HG02852 (cell line): Measurements from ENCODE around the gene STBD1.
"Not testable (repeated sequence)": the region's sequence is repeated elsewhere in the genome, so short reads cannot be mapped to it uniquely, and the experiment has no call there.

Experiments used
- ATAC-seq: cut with Tn5 transposase; IDR thresholded peaks from one replicate; pipeline ENCODE4 v1.9.1; 2021; ENCODE audit warnings: mild to moderate bottlenecking, moderate library complexity; ENCODE audit not compliant: unreplicated experiment

Gene STBD1

GRCh38 chr4:76282941-76283689 lies 23.4 kb upstream of the STBD1 start:
- ATAC-seq, result no peak

DNA sequence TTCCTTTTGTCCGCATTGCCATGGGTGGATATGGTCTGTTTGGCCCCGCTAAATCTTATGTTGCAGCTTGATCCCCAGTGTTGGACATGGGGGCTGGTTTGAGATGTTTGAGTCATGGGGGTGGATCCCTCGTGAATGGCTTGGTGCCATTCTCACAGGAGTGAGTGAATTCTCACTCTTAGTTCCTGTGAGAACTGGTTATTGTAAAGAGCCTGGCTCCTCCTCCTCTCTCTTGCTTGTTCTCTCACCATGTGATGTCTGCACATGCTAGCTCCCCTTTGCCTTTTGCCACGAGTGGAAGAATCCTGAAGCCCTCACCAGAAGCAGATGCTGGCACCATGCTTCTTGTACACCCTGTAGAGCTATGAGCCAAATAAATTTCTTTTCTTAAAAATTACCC lies 22.6 kb upstream of the STBD1 start:
- no peak for ATAC-seq

DNA sequence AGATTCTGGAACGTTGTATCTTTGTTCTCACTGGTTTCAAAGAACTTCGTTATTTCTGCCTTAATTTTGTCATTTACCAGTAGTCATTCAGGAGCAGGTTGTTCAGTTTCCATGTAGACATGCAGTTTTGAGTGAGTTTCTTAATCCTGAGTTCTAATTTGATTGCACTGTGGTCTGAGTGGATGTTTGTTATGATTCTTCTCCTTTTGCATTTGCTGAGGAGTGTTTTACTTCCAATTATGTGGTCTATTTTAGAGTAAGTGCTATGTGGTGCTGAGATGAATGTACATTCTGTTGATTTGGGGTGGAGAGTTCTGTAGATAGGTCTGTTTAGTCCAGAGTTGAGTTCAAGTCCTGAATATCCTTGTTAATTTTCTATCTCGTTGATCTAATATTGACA lies 18.7 kb upstream of the STBD1 start:
- ATAC-seq, result not testable (repeated sequence)

DNA sequence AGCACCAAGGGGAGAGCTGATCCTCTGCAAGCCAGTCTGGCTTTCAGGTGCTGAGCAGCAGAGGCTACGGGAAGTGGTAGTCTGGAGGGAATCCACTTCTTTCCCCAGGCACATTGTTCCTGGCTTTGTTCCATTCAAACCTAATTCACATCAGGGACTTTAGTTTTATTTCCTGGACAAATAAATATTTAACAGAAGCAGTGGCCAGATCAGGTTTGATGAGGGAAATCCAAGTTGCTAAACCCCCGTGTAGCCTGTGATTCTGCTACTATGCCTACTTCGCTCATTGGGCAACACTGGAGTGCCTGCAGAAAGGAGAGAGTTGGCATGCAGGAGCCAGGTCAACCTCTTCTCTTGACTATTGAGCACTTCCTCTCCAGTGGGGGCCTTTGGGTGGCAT lies 13.8 kb upstream of the STBD1 start:
- ATAC-seq, result no peak

GRCh38 chr4:76293772-76294171 lies 12.8 kb upstream of the STBD1 start:
- ATAC-seq, result no peak

DNA sequence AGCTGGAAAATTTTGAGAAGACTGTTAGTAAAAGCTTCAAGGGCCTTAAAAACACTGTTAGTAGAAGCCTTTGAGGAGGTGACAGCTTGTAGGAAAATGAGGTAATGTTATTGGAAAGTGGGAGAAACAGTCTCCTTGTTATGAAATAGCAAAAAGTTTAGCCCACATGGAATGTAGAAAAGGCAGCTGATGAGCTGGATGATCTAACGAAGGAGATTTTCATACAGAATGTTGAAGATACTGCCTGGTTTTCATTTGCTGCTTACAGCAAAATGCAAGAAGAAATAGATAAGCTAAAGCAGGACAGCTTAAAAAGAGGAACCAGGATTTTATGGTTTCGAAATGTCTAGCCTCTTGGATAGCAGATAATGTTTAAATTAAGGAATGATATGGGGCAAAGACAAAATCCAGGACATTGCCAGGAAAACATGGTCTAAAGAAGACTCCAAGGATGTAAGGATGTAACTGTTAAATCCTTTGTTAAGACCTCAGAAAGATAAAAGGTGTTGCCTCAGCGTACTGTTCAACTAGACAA lies 10.2 kb upstream of the STBD1 start:
- ATAC-seq, result no peak

- no peak for ATAC-seq
Measured at GRCh38 chr4:76298227-76298626, 8.3 kb upstream of the STBD1 start.

DNA sequence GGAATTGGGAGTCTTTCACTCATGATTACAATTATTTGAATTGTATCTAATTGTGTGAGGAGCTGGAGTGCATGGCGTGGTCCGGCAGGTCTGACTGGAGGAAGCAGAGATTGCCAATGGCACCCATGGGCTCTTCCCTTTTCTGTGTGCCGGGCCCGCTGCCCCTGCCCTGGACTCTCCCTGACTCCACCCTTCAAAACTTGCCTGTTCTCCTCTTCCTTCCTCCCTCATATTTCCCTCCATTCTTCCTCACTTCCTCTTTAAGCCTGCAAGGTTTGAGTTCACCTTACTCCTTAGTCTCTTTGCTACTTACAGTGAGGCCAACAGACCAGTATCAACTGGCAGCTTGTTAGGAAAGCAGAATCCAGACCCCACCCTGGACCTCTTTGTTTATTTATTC lies 6.5 kb upstream of the STBD1 start:
- no peak for ATAC-seq

DNA sequence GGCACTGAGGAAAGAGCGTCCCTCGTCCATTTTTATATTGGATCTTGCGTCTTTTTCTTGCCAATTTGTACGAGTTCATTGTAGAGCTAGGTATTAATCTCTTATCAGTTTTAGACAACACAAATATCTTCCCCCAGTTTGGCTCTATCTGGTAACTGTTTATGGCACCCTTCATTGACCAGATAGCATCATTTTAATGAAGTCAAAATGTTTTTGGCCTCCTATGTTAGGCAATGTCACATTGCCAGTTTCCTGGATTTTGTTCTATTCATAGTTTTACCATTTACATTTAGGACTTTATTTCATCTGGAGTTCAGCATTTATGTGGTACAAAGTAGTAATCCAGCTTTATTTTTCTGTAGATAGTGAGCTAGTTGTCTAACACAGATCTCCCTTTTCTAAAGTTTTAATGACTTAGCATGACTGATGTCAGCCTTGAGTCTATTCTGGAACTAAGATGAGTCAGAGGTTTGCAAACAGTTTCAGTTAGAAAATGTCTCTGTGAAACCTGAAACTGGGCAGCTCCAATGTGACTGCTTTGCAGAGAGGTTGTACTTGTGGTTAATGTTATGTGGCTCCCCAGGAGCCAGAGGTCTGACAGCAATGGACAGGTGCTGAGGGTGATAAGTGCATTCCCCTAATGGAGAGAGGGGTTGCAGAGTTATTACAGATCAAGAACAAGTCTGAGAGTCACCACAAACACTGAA lies 5.3 kb upstream of the STBD1 start:
- ATAC-seq, result peak; percentile 98

- no peak for ATAC-seq
Measured at GRCh38 chr4:76301775-76302162, 4.8 kb upstream of the STBD1 start.

DNA sequence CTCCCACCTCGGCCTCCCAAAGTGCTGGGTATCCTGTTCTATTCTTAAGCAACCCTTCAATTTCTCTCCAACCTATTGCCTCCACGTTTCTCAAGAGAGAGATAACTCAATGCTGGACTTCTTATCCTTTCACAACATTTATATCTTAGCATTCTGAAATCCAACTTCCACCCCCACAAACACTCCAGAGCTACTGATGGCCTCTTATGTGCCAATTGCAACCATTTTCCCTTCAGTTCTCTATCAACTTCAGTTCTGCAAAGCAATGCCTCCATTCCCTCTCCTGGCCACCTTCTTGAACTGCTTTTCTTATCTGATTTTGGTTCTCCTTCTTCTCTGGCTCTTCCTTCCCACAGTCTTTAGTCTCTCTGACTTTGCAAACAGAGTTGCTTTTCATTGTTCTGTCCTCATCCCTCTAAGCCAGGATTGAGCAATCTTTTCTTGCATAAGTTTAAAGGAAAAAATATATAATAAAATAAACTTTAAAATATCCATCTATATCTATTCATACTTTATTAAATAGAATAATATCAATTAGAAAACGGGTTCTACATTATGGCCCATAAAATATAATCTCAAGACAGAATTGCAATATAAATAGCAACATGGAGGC lies 3.6 kb upstream of the STBD1 start:
- ATAC-seq, result no peak

- no peak for ATAC-seq
Measured at GRCh38 chr4:76305033-76305687, 1.4 kb upstream of the STBD1 start.

DNA sequence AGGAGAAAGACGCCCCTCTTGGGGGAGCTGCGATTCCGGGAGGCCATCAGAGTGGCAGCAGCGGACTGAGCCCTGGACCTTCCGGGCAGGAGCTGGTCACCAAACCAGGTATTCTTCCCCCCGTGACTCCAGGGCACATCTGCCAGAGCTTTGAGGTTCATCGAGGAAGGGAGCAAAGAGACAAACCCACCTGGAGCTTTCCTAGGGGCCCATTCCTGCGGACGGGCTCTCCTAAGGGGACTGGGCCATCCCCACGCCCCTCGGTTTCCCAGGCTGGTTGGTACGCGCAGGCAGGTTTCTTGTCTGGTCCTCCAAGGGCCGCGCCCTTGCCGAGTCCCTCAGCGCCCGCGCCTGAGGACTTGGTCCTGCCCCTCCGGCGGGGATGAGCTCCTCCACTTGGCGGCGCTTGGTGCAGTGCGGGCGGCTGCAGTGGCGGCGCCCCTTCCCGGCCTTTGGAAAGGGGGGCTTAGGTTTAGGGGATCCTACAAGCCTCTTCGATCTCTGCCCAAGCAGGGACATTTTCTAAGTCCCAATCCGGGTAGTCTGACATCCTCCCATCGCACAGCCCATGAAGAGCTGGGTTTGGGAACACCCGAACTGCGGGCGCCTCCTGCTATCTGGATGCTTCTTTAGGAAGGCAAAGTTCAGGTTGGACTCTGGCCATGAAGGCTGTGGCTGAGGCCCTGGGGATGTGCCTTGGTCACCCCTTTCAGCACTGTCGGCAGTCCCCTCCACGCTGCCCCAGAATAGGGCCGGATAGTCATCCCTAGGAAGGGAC lies 538 bp downstream of the STBD1 start:
- no peak for ATAC-seq

DNA sequence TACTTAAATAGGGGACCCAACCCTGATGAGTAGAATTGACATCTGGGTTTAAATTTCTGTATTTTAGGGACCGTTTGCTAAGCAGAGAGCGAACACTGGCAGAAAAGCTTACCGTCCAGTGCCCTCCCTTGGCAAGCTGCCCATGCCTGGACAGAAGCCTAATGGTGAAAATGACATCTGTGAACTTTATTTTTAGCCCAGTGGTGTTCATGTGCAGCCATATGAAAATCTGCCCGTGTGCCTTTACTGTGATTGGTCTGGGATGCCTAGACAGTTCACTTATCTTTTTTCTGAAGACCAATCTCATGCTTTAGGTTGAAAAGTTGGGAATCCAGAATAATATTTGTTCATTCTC lies 1.1 kb downstream of the STBD1 start:
- ATAC-seq, result no peak

DNA sequence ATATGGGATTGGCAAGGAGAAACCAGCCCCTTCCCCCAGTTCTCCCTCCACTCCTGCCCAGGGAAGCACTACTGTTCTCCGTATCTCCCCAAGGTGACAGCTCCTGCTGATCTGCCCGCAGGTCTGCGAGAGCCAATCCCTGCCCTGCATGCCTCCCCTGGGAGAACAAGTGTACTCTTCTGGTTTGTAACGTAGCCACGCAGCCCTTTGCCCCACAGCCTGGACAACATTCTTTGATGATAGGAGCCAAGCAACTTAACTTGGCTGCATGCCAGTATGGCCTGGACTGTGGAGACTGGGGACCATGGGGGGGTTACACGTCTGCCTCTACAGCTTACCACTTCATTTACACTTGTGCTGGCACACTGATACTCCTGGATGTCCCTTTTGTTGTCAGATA lies 2.0 kb downstream of the STBD1 start:
- no peak for ATAC-seq

GRCh38 chr4:76309939-76310550 lies 3.5 kb downstream of the STBD1 start:
- no peak for ATAC-seq

GRCh38 chr4:76310683-76311082 lies 4.2 kb downstream of the STBD1 start:
- no peak for ATAC-seq

GRCh38 chr4:76311896-76312331 lies 5.4 kb downstream of the STBD1 start:
- no peak for ATAC-seq

- no peak for ATAC-seq
Measured at GRCh38 chr4:76312457-76312856, 5.9 kb downstream of the STBD1 start.

GRCh38 chr4:76313547-76313946 lies 7.0 kb downstream of the STBD1 start:
- ATAC-seq, result no peak
